Endothelial cell of umbilical vein (primary cell): Measurements from ENCODE around the gene SCAMP2.

Source experiments
- CTCF ChIP-seq, 2 donors: IDR thresholded peaks; 1 replicate in 1 of 2; 2 replicates in 1 of 2; pipeline ENCODE4 v1.5.1; 2011; ENCODE audit warnings: low read length in 2 of 2, mild to moderate bottlenecking in 2 of 2, moderate library complexity in 2 of 2, control low read depth in 1 of 2, inconsistent platforms in 1 of 2, low read depth in 1 of 2; ENCODE audit not compliant: insufficient read depth in 1 of 2; ENCODE audit errors: extremely low read depth in 1 of 2
- EZH2 ChIP-seq: IDR thresholded peaks from 2 replicates; pipeline ENCODE4 v1.6.1; 2012; ENCODE audit warnings: borderline replicate concordance, low read depth, mild to moderate bottlenecking, moderate library complexity, low read length, inconsistent platforms; ENCODE audit not compliant: severe bottlenecking
- MAX ChIP-seq: IDR thresholded peaks from 2 replicates; pipeline ENCODE4 v1.6.1; 2011; ENCODE audit not compliant: insufficient read depth, insufficient read length
- MYC ChIP-seq: IDR thresholded peaks from one replicate; pipeline ENCODE4 v1.6.1; 2011; ENCODE audit warnings: mild to moderate bottlenecking, low read depth, low read length

- no peak for TF ChIP-seq CTCF (IDR thresholded peaks at IDR 0.05; ENCODE audit: extremely low read depth in 1 of 2, insufficient read depth in 1 of 2, low read depth in 1 of 2, low read length in 2 of 2)
- no peak for TF ChIP-seq MYC
- no peak for TF ChIP-seq EZH2
- TF ChIP-seq MAX, result no peak
These were observed 21.2 kb downstream of the SCAMP2 start for GRCh38 chr15:74851960-74852359.
